NT2/D1 (cell line): ENCODE data around the gene CDK5R1.

Experiments
- SUZ12 ChIP-seq: IDR thresholded peaks from 2 replicates; pipeline ENCODE4 v1.6.1; 2011; ENCODE audit not compliant: insufficient read length, insufficient read depth; ENCODE audit errors: extremely low read depth
- YY1 ChIP-seq: IDR thresholded peaks from 2 replicates; pipeline ENCODE4 v1.6.1; 2011; ENCODE audit not compliant: insufficient read length, insufficient read depth

GRCh38 chr17:32475258-32475657 lies 11.5 kb upstream of the CDK5R1 start:
- TF ChIP-seq YY1 (no peak), SUZ12 (no peak)
